ENCODE data around the gene CSMD2. TPM values are rescaled to one million over a fixed set of nuclear protein-coding genes. Genes with fewer than 3 reads are reported as not detected.

CSMD2 gene
- total RNA-seq, 1 donor from 2014 or later: 0.55 TPM

- Mint-ChIP-seq H3K36me3 (ENCODE audit: low read depth) (no peaks in the 10 kb centered on the region), H3K4me1 (ENCODE audit: low read depth) (no peaks in the 10 kb centered on the region), H3K27me3 (ENCODE audit: low read depth) (no peaks in the 10 kb centered on the region)
Observed at GRCh38 chr1:34073028-34073695, 91.9 kb downstream of the CSMD2 start.

GRCh38 chr1:34070201-34070836, 94.7 kb downstream of the CSMD2 start:
- no peaks in the 10 kb centered on the region for H3K27me3 Mint-ChIP-seq (ENCODE audit: low read depth)
- no peaks in the 10 kb centered on the region for H3K36me3 Mint-ChIP-seq (ENCODE audit: low read depth)
- TF ChIP-seq CTCF (IDR thresholded peaks at IDR 0.05): no peak
- H3K4me1 Mint-ChIP-seq (ENCODE audit: low read depth): no peaks in the 10 kb centered on the region
- DNase-seq (ENCODE audit: low spot score): no peak
- no peak overlapping the region for H3K4me3 Mint-ChIP-seq (ENCODE audit: unreplicated experiment)
- peaks cover 22% of the 10 kb centered on the region for H3K9me3 Mint-ChIP-seq (ENCODE audit: low read depth)
- no peak overlapping the region for H3K27ac Mint-ChIP-seq (ENCODE audit: unreplicated experiment)

More at GRCh38 chr1:34073028-34073695, 91.9 kb downstream of the CSMD2 start:
- no peak for DNase-seq (ENCODE audit: low spot score)
- H3K9me3 Mint-ChIP-seq (ENCODE audit: low read depth): peaks cover 23% of the 10 kb centered on the region
- no peak overlapping the region for H3K4me3 Mint-ChIP-seq (ENCODE audit: unreplicated experiment)
- no peak for TF ChIP-seq CTCF (IDR thresholded peaks at IDR 0.05)
- no peak overlapping the region for H3K27ac Mint-ChIP-seq (ENCODE audit: unreplicated experiment)

GRCh38 chr1:34066981-34067603, 97.9 kb downstream of the CSMD2 start:
- DNase-seq (ENCODE audit: low spot score): no peak
- Mint-ChIP-seq H3K27ac (ENCODE audit: unreplicated experiment) (no peak overlapping the region), H3K4me1 (ENCODE audit: low read depth) (no peaks in the 10 kb centered on the region), H3K27me3 (ENCODE audit: low read depth) (no peaks in the 10 kb centered on the region), H3K4me3 (ENCODE audit: unreplicated experiment) (no peak overlapping the region), H3K9me3 (ENCODE audit: low read depth) (peaks cover 28% of the 10 kb centered on the region), H3K36me3 (ENCODE audit: low read depth) (no peaks in the 10 kb centered on the region)
- no peak for TF ChIP-seq CTCF (IDR thresholded peaks at IDR 0.05)

GRCh38 chr1:34066166-34066565, 98.9 kb downstream of the CSMD2 start:
- Mint-ChIP-seq H3K9me3 (ENCODE audit: low read depth) (peaks cover 28% of the 10 kb centered on the region), H3K27me3 (ENCODE audit: low read depth) (no peaks in the 10 kb centered on the region), H3K36me3 (ENCODE audit: low read depth) (no peaks in the 10 kb centered on the region), H3K4me3 (ENCODE audit: unreplicated experiment) (no peak overlapping the region), H3K4me1 (ENCODE audit: low read depth) (no peaks in the 10 kb centered on the region), H3K27ac (ENCODE audit: unreplicated experiment) (no peak overlapping the region)
- DNase-seq (ENCODE audit: low spot score): no peak
- no peak for TF ChIP-seq CTCF (IDR thresholded peaks at IDR 0.05)

GRCh38 chr1:34065498-34065897, 99.5 kb downstream of the CSMD2 start:
- TF ChIP-seq CTCF (IDR thresholded peaks at IDR 0.05): no peak
- no peak overlapping the region for H3K27ac Mint-ChIP-seq (ENCODE audit: unreplicated experiment)

More at GRCh38 chr1:34065498-34065897, 99.5 kb downstream of the CSMD2 start:
- H3K27me3 Mint-ChIP-seq (ENCODE audit: low read depth): no peaks in the 10 kb centered on the region
- H3K4me1 Mint-ChIP-seq (ENCODE audit: low read depth): no peaks in the 10 kb centered on the region
- H3K4me3 Mint-ChIP-seq (ENCODE audit: unreplicated experiment): no peak overlapping the region
- H3K9me3 Mint-ChIP-seq (ENCODE audit: low read depth): peaks cover 26% of the 10 kb centered on the region
- no peaks in the 10 kb centered on the region for H3K36me3 Mint-ChIP-seq (ENCODE audit: low read depth)
- DNase-seq (ENCODE audit: low spot score): no peak
